NCI-H82 treated with DMSO at 0.1 percent for 48 hours (cell line): ENCODE data around the gene NCOA6.

Experiments used
- DNase-seq: peaks from one replicate; lab custom pipeline; 2025; ENCODE audit not compliant: unreplicated experiment; lab: John Stamatoyannopoulos, UW

The NCOA6 gene

DNA sequence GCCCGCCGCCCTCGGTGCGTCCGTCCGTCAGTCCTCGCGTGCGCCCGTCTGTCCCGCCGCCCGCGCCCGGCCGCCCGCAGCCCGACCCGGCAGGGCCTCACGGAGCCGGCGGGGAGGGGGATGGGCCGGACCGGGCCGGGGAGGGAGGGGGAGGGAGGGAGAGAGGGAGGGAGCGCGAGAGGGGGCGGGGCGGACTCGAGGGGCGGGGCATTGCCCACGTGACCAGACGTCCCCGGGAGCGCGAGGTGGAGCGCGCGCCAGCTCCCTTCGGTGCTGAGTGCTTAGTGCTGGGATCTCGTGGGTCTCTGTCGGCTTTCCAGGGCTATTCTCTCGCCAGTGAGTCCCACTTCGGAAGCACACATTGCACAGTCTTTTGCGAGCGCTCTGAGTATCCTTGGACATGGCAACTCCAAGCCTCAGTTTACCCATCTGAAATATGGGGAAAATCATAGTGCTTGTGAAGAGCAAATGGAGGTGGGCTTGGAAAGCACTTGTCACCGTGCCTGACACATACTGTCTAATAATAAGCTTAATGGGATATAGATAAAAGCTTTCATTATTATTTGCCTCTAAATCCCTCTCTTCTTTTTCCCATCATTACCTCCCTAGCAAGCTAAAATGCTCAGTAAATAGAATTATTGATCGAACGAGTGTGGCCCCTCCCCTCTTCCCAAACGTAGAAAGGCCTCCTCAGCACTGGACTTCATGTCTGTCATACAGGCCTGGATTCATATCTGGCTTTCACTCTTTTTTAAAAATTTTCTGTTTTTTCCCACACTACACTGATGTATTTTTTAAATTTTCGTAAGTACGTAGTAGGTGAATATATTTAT, at the start of gene NCOA6:
Gene NCOA6 (minus strand): TSS at position 122 of the 833 bp plus-strand sequence. CDS start 43,296 bp downstream, outside the sequence.
- DNase-seq = peak; percentile 61

DNA sequence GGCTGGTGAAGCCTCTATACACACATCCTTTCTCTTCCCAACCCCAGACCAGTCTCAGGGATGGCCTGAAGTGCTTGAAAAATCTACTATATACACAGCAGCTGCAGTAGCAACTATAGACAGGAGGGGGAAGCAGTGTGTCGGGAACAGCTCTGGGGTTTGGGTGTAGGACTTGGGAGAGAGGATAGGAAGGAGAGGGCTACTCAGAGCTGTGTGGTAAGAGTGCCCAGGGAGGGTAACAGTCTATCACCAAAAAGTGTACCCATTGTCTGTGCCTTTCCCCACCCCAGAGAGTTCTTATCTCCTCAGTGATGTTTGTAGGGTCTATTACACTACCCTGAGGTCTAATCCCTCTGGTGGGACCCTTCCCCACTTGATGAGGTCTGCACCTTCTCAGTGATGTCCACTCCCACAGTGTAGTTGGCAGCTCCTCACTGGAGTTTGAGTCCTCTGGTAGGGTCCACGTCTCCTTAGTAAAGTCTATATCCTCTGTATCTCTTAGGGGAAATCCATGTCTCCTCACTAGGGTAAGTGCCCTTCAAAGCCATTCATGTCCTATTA, 48.7 kb upstream of the NCOA6 start:
- peak; percentile 92 for DNase-seq

DNA sequence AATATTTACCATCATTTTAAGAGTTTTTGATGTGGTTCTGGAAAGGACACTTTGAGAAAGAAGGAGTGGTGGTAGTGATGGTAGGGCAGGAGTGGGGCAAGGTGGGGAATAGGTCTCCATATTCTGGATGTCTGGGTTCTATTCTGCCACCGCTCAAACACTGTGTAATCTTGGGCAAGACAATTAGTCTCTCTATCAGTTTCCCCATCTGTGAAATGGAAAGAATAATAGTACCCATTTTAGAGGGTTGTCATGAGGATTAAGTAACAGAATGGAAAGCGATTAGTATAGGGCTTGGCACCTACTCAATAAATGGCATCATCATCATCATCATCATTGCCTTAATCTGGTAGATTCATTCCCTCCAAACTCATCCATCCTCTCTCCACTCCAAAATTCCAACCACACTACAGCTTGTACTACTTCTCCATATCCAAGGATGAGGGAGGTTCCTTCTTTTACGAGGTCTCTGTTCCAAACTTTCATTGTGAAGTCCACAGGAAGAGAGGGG, 48.2 kb upstream of the NCOA6 start:
- DNase-seq = no peak

DNA sequence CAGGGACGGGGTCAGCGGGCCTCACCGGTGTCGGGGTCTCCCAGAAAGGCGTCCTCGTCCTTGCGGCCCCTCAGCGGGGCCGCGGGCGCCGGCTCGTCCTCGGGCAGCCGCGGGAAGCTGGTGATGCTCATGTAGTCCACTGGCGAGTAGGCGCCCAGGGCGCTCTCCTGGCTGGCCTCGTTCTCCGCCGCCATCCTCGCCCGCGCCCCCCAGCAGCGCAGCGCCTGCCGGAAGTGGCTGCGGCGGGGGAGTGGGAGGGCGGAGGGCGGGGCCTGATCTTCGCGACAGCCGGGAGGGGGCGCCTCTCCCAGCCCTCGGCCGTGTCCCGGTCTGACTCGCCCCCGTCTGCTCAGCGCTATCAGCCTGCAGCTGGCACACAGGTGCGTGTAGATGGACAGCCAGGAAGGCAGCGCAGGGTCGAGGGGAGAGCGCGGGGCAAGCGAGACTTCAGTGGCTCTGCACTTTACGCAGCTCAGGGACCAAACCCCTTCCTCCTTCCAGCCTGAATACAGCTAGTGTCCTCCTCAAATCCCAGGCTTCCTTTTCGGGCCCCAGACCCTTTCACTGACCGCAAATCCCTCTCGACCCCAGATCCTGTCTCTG, 47.3 kb upstream of the NCOA6 start, which contains the start of gene GGT7:
Gene GGT7 (minus strand): TSS at position 235 of the 603 bp plus-strand sequence. CDS start 41 bp downstream, at position 194.
- DNase-seq = peak; percentile 59

DNA sequence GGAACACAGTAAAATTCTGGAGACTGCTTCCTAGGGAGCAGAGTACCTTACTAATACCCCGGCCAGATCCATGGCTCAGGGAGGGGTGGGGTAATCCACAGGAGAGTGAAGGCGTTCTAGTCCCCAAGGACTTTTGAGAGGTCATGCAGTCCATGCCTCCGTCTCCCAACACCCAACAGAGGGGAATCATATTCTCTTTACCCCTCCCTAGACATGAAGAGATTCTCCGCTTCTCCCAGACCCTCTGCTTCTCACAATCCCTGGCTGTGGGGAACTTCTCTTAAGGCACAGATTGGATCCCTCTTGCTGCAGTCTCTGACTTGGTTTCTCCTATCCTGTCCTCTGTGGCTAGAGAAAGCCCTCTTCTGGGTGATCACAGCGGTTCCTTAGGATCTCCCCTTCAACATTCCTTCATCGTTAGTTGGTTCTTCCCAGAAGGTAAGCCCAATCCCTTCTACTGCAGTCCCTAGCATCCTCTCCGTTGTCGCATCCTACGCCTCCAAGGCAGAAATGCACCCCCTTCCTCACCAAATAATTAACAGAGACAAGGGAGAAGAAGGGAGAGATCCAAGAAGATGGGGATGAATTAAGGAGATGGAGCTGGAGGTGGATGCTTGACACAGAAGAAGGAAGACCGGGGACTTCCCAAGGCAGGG, 46.6 kb upstream of the NCOA6 start:
- peak; percentile 17 for DNase-seq

DNA sequence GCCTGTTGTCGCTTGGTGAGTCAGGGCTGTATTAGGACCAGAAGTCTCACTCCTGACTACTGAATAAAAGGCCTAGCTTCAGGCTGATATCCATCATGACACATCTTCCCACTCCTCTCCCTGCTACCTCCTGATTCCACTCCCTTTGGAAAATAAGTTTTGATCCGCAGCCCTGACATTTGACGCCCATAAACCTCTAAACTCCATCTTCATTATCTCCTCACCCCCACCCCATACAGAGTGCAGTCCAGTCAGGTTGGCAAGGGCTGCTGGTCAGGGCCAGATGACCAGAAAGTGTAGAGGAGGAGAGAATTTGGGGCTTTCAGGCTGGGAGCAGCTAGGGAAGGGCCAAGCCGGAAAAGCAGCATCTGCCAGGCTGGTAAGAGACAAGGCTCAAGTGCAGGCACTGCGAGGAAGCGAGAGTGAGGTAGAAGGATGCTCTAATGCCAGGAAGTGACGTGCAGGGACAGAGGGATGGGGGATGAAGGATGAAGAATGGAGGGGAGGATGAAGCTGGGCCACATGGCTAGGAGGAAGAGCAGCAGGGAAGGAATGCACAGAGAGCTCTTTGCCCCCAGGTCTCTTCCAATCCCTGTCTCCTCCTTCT, 46.0 kb upstream of the NCOA6 start:
- no peak for DNase-seq

DNA sequence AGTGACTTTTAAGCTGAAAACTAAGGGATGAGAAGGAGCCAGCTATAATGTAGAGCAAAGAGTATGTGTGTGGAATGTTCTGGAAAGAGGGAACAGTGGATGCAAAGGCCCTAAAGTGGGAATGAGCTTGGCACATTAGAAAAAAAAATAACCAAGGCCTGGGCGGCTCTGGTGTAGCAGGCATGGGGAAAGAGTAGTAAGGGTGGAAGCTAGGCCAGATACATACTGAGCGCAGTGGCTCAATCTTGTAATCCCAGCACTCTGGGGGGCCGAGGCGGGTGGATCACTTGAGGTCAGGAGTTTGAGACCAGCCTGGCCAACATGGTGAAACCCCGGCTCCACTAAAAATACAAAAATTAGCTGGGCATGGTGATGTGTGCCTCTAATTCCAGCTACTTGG, 38.8 kb upstream of the NCOA6 start:
- no peak for DNase-seq

DNA sequence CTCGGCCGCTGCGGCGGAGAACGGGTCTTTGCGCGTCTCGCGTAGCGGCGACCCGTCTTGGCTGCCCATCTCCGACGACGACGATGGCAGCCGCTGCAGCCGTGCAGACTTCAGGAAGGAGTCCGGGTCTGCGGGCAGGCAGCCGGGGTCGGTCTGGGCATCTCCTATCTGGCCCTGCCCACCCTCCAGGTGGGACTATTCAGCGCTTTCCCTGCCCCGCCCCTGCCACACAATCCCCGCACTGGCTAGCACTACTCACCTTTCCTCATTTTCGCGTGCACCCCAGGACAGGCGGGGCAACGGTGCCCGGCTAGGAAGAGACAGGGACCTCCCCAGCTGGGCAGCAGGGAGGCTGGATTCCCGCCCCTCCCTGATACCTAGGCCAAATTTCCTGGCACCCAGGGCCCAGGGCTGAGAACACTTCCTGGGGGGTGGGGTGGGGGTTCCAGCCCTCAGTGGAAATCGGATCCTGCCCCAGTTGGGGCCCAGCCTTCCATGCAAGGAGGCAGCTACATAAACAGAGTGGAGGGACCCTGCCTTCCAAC, 38.0 kb upstream of the NCOA6 start:
- no peak for DNase-seq

DNA sequence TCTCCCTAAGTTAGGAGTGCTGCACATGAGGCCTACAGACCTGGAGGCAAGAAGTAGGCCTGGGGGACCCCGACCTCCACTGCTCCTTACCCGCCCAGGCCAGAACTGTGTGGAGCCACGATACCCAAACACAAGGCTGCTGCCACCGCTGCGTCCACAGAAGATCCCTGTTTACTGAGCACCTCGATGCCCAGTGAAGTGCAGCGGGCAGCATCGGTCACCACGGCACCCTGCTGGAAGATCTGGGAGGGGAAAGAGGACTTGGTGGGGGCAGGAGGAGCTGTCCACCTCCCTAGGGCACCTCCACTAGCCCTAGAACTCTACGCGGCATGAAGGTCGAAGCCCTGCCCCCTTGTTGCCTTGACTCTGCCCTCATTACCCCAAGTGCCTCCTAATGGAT, 37.3 kb upstream of the NCOA6 start:
- no peak for DNase-seq

DNA sequence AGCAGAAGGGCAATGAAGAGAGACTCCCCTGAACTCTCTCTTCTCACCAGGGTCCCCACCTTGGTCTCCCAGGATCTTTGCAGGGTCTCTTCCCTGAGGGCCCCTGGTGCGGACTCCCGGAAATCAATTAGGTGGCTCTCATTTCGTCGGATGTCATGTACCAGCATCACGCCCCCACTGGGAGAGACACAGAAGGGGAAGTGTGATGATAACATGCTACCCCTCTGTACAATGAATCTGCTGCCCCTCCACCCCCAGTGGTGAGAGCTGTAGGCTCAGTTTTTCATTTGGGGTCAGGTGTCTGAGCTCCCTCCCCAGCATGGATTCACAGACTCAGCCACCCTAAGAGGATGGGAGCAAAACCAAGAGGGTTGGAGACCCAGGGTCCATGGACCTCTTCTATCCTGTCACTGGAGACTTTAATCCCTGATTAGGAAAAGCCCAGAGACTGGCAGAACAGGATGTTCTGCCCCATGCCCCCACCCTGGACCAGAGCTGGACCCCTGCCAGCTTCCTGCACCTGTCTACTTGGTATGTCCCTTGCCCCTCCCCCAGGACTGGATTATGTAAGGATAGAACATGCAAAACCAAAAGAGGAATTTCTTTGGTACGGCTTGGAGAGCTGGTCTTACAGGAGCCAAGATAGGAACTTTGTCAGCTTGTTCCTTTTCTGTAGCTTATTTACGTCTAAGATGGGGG, 36.1 kb upstream of the NCOA6 start:
- DNase-seq = peak; percentile 9

DNA sequence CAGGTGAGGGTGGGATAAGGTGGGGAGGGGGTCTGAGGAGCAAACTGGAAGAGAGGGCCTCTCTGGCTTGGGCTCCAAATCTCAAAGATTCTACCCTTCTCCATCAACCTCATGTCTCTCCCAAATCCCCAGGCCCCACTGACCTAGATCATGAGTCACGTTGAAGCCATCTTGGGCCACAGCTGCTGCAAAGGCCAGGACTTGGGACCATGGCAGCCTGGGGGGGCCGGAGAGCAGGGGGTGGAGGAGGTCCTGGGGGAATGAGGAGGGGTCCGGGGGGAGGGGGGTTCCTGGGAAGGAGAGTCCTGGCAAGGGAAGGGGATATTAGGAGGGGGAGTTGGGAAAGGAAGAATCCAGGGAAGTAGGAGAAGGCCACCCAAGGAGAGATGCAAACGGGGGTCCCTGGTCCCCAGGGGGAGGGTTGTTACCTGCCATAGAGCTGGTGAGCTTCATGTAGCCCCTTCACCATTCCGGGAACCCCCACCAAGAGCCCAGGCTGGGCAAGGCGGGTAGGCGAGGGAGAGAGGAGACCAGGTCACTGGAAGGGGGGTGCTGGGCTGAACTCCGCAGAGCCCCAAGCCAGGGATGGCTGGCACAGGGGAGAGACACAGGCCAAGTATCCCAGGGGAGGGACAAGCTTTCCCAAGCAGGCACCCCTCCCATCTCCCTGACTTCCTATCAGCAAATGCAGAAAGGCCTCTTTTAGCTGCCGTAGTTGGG, 34.5 kb upstream of the NCOA6 start:
- no peak for DNase-seq

DNA sequence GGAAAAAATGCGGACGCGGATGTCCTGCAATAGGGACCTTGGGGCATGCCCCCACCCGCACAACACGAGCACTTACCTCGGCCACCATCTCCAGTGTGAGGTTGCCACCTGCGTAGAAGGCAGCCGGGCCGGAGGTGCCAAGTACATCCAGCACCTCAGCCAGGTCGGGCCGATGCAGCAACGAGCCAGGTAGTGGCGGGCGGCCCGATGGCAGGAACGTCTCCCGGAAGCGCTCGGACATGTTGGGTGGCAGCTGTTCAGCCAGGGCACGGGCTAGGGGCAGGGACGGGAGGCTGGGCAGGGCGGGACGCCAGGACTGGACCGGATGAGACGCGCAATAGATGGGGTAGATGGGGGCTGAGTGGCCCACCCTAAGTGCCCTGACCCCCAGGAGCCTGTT, 33.9 kb upstream of the NCOA6 start:
- DNase-seq = no peak

DNA sequence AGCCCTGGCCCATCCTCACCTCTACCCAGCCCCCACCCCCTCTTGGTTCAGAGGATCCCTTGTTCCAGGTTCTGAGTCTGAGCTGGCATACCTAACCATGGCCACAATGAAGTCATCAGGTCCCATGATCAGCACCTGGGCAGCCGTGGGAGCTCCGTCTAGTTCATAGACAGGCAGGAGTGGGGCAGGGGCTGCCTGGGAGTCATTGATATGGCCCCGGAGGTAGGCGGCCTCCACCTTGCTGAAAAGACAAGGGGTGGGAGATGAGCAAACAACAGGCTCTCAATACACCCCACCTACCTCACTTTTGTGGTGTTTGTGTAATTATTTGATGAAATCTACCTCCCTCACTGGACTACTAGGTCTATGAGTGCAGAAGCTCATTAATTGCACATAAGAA, 26.8 kb upstream of the NCOA6 start:
- no peak for DNase-seq

DNA sequence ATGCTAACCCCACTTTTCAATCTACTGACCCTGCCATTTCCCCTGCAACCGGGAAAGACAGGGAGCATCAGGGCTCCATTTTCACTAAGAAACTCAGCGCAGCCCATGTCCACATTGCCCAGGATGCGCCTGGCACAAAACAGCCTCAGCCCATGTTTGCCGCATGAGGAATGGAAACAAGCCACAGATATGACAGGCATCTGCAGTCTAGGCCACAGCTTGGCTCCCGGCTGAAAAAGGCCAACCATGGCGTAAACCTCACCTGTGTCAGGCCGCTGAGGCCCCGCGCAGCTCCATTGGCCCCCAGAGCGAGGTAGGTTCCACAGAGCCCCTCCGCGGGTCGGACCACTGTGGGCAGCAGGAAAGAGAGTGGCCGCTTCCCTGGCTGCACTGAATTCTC, 25.5 kb upstream of the NCOA6 start:
- no peak for DNase-seq

DNA sequence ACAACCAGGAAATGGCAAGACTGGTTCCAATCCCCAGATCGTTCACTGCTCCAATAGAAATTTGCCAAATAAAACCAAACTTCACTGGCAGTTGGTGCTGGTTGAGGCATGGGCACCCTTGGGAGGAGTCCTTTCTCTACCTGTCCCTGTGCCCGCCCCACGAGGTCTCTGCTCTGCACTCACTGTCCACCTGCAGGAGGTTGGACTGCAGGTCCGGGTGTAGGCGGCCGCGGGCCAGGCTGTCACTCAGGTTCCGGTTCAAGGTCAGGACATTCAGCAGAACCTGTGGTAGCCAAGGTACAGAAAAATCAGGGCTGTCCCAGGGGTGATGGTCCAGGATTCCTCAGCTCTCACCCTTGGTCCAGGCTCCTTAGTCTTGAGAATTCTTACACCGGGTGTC, 24.3 kb upstream of the NCOA6 start:
- no peak for DNase-seq

DNA sequence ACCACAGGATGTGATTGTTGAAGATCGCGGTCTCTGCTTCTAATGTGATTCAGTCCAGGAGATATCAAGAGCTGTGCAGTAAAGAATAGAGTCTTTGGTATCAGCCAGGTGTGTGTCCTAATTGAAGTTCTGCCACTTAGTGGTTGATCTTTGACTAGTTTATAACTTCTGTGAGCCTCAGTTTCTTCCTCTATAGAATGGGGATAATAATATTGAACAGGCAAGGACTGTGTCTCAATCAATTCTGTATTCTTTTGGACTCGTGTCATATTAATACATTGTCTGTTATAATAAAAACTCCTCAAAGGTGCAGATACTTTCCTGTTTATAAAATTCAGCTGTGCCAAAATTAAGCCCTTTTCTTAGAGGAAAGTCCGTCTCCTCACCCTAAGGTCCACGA, 23.1 kb upstream of the NCOA6 start:
- no peak for DNase-seq

DNA sequence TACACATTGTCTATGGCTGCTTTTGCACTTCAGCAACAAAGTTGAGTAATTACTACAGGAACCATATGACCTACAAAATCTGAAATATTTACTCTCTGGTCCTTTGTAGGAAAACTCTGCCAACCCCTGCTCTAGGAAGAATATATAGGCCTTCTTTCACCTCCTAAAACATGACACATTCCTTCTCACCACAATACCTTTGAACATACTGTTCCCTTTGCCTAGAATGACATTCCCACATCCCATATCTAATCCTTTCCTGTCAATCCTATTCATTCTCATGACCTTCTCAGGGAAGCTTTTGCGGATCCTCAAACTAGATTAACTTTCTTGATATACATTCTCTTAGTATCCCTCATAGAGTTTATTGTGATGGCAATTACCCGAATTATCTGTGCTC, 18.0 kb upstream of the NCOA6 start:
- DNase-seq = no peak

DNA sequence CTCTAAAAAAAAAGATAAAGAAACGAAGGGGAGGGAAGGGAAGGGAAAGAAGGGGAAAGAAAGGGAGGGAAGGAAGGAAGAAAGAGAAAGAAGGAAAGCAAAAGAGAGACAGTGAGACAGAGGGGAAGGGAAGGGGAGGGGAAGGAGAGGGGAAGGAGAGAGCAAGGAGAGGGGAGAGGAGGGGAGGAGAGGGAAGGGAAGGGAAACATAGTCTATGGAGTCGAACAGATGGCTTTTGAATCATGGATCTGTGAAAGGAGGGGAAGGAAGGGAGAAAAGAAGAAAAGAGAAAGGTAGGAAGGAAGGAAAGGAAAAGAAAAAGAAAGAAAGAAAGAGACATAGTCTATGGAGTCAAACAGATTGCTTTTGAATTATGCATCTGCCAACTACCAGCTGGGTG, 16.7 kb upstream of the NCOA6 start:
- no peak for DNase-seq

DNA sequence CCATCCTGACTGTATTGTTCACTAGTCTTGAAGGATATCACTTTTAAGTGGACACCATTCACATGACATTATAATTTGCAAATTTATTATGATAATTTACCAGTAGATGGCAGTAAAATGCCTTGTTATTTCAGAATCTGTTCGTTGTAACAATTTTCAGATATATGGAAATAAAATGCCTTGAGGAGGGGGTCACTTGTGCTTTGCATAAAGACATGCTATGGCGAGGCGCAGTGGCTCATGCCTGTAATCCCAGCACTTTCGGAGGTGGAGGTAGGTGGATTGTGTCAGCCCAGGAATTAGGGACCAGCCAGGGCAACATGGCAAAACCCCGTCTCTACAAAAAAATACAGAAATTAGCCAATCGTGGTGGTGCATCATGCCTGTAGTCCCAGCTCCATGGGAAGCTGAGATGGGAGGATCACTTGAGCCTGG, 9.0 kb upstream of the NCOA6 start:
- no peak for DNase-seq

DNA sequence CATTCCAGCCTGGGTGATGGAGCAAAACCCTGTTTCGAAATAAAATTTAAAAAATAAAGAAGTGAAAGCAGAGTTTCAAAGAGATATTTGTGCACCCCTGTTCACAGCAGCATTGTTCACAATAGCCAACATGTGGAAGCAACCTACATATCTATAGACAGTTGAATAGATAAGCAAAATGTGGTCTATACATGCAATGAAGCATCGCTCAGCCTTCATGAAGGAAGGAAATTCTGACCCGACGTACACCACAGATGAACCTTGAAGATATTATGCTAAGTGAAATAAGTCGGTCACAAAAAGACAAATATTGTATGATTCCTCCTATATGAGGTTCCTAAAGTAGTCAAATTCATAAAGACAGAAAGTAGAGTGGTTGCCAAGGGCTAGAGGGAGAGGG, 6.5 kb upstream of the NCOA6 start:
- DNase-seq = no peak
